ELR (cell line): ENCODE data around the gene DNAH8.

Experiments used
- DNase-seq: peaks from one replicate; pipeline ENCODE4 v3.0.0-alpha.2; 2015; ENCODE audit warnings: low read depth

Gene DNAH8

GRCh38 chr6:39053854-39054576, 338.9 kb downstream of the DNAH8 start:
- no peak for DNase-seq

- no peak for DNase-seq
Measured at GRCh38 chr6:39054577-39055142, 339.5 kb downstream of the DNAH8 start.

- DNase-seq, result no peak
Measured at GRCh38 chr6:39055661-39056060, 340.6 kb downstream of the DNAH8 start.

- no peak for DNase-seq
Measured at GRCh38 chr6:39056191-39056590, 341.1 kb downstream of the DNAH8 start.

GRCh38 chr6:39056681-39057080, 341.6 kb downstream of the DNAH8 start:
- DNase-seq, result no peak

- DNase-seq, result no peak
Measured at GRCh38 chr6:39057251-39058155, 342.4 kb downstream of the DNAH8 start.

- DNase-seq, result no peak
Measured at GRCh38 chr6:39058471-39059147, 343.5 kb downstream of the DNAH8 start.

- DNase-seq, result no peak
Measured at GRCh38 chr6:39059496-39060310, 344.6 kb downstream of the DNAH8 start.

- DNase-seq, result no peak
Measured at GRCh38 chr6:39060467-39061160, 345.5 kb downstream of the DNAH8 start.

GRCh38 chr6:39061182-39061581, 346.1 kb downstream of the DNAH8 start:
- DNase-seq, result no peak

GRCh38 chr6:39061588-39061987, 346.5 kb downstream of the DNAH8 start:
- no peak for DNase-seq

- DNase-seq, result no peak
Measured at GRCh38 chr6:39062014-39062740, 347.1 kb downstream of the DNAH8 start.

GRCh38 chr6:39063526-39063925, 348.4 kb downstream of the DNAH8 start:
- no peak for DNase-seq

GRCh38 chr6:39065561-39065960, 350.4 kb downstream of the DNAH8 start:
- DNase-seq, result no peak

GRCh38 chr6:39068391-39068790, 353.3 kb downstream of the DNAH8 start:
- DNase-seq, result no peak

GRCh38 chr6:39072830-39073229, 357.7 kb downstream of the DNAH8 start:
- no peak for DNase-seq

GRCh38 chr6:39073471-39074355, 358.6 kb downstream of the DNAH8 start:
- no peak for DNase-seq

GRCh38 chr6:39074486-39074885, 359.4 kb downstream of the DNAH8 start:
- no peak for DNase-seq

- DNase-seq, result no peak
Measured at GRCh38 chr6:39075010-39075686, 360.0 kb downstream of the DNAH8 start.
